A673 (cell line): ENCODE results near the gene COL28A1. TPM values are rescaled to one million over a fixed set of nuclear protein-coding genes. Genes with fewer than 3 reads are reported as not detected.

Experiments
- BruUV-seq: library from RNA; stranded (reverse); fragments of 400-500 nt; replicated peaks from 2 replicates; lab custom pipeline; 2021; lab: Mats Ljungman, UMichigan
- CTCF ChIA-PET: fragments of 300-600 bp; sonication (Branson Sonifier 250); formaldehyde crosslinking; loops from one replicate; lab custom pipeline; 2022; ENCODE audit warnings: antibody characterized with exemption; lab: Charles Lee
- POLR2A ChIA-PET: fragments of 300-600 bp; sonication (Branson Sonifier 250); formaldehyde crosslinking; loops from one replicate; lab custom pipeline; 2022; ENCODE audit warnings: antibody characterized with exemption; ENCODE audit not compliant: low non-redundant PET; lab: Charles Lee
- DNase-seq: peaks from one replicate; pipeline ENCODE4 v3.0.0-alpha.2; 2015; ENCODE audit warnings: low spot score
- H3K27ac ChIP-seq: fragments of 200-600 bp; sonication (generic); 2 replicates; pipeline ENCODE4 v1.5.1; 2016; ENCODE audit warnings: mixed run types, low read depth, mild to moderate bottlenecking, mixed read lengths, antibody characterized with exemption, low read length; ENCODE audit not compliant: poor library complexity, severe bottlenecking
- H3K27me3 ChIP-seq: fragments of 200-600 bp; sonication (generic); replicated peaks from 2 replicates; pipeline ENCODE4 v1.6.1; 2017; ENCODE audit warnings: mixed run types, low read depth, mild to moderate bottlenecking, mixed read lengths, antibody characterized with exemption, low read length; ENCODE audit not compliant: insufficient read depth, poor library complexity
- H3K36me3 ChIP-seq: fragments of 200-600 bp; sonication (generic); 2 replicates; pipeline ENCODE4 v1.6.1; 2016; ENCODE audit warnings: mixed run types, mild to moderate bottlenecking, mixed read lengths, antibody characterized with exemption, low read length; ENCODE audit not compliant: insufficient read depth, poor library complexity, severe bottlenecking
- H3K4me1 ChIP-seq: fragments of 200-600 bp; sonication (generic); 2 replicates; pipeline ENCODE4 v1.6.1; 2017; ENCODE audit warnings: mixed run types, mild to moderate bottlenecking, mixed read lengths, antibody characterized with exemption, low read length; ENCODE audit not compliant: insufficient read depth, poor library complexity, severe bottlenecking
- H3K4me3 ChIP-seq: fragments of 200-600 bp; sonication (generic); 2 replicates; pipeline ENCODE4 v1.5.1; 2016; ENCODE audit warnings: low read depth, mixed run types, mild to moderate bottlenecking, mixed read lengths, low read length; ENCODE audit not compliant: poor library complexity, severe bottlenecking
- H3K9me3 ChIP-seq: fragments of 200-600 bp; sonication (generic); 2 replicates; pipeline ENCODE4 v1.6.1; 2016; ENCODE audit warnings: mixed run types, low read depth, mild to moderate bottlenecking, mixed read lengths, antibody characterized with exemption, low read length; ENCODE audit not compliant: poor library complexity, severe bottlenecking
- EZH2 ChIP-seq: fragments of 200-600 bp; sonication (generic); IDR thresholded peaks from 2 replicates; pipeline ENCODE4 v1.6.1; 2017; ENCODE audit warnings: borderline replicate concordance, low read depth, mild to moderate bottlenecking, mixed read lengths, antibody characterized with exemption, low read length; ENCODE audit not compliant: poor library complexity, severe bottlenecking
- intact Hi-C: fragments of 100-400 bp; cut with micrococcal nuclease; formaldehyde crosslinking; loops from one replicate; pipeline ENCODE4 v1.10.0; 2022; ENCODE audit not compliant: unreplicated experiment
- total RNA-seq: library from RNA; stranded (reverse); gene quantifications from 2 replicates; pipeline ENCODE4 v1.2.3, GENCODE V29; 2021
- TF ChIP-seq, protein P1 (sequence below): fragments of 300-800, 200-600 bp; sonication (generic); conservative IDR thresholded peaks from 2 replicates; pipeline ENCODE4 v1.5.1; 2017; ENCODE audit warnings: low read depth, mild to moderate bottlenecking, antibody characterized with exemption, low read length, moderate library complexity, mixed read lengths

The COL28A1 gene
- total RNA-seq, 1 experiment from 2014 or later, result 0.34 TPM

DNA sequence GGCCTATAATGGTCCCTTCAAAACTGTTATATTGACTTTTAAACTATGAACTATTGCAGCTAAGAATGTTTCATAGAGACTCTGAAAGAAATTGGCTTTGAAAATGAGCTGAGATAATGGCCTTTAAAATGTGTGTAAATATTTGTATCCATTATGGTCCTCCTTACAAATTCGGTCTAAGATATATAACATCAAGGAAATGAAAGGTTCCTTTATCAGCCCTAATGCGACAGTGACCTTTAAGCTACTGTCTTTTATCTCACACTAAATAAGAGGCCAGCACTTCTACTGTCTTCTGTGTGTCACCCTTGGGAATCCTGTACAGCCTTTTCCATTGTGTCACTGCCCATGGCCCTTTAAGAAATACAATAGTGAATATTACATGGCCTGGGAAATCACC is 19.5 kb downstream of the COL28A1 start:
- Histone ChIP-seq H3K27ac (no peak overlapping the region), H3K4me1 (peaks cover 16% of the 10 kb centered on the region), H3K4me3 (no peak overlapping the region), H3K36me3 (no peaks in the 10 kb centered on the region), H3K9me3 (no peaks in the 10 kb centered on the region), H3K27me3 (no peaks in the 10 kb centered on the region)
- intact Hi-C loops, result no loop called here
- no peak for DNase-seq
- ChIA-PET CTCF (no interaction called here), POLR2A (no interaction called here)
- no peak for TF ChIP-seq EZH2
- TF ChIP-seq, protein P1, sequence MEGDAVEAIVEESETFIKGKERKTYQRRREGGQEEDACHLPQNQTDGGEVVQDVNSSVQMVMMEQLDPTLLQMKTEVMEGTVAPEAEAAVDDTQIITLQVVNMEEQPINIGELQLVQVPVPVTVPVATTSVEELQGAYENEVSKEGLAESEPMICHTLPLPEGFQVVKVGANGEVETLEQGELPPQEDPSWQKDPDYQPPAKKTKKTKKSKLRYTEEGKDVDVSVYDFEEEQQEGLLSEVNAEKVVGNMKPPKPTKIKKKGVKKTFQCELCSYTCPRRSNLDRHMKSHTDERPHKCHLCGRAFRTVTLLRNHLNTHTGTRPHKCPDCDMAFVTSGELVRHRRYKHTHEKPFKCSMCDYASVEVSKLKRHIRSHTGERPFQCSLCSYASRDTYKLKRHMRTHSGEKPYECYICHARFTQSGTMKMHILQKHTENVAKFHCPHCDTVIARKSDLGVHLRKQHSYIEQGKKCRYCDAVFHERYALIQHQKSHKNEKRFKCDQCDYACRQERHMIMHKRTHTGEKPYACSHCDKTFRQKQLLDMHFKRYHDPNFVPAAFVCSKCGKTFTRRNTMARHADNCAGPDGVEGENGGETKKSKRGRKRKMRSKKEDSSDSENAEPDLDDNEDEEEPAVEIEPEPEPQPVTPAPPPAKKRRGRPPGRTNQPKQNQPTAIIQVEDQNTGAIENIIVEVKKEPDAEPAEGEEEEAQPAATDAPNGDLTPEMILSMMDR, result no peak
- no TSS peak for BruUV-seq

DNA sequence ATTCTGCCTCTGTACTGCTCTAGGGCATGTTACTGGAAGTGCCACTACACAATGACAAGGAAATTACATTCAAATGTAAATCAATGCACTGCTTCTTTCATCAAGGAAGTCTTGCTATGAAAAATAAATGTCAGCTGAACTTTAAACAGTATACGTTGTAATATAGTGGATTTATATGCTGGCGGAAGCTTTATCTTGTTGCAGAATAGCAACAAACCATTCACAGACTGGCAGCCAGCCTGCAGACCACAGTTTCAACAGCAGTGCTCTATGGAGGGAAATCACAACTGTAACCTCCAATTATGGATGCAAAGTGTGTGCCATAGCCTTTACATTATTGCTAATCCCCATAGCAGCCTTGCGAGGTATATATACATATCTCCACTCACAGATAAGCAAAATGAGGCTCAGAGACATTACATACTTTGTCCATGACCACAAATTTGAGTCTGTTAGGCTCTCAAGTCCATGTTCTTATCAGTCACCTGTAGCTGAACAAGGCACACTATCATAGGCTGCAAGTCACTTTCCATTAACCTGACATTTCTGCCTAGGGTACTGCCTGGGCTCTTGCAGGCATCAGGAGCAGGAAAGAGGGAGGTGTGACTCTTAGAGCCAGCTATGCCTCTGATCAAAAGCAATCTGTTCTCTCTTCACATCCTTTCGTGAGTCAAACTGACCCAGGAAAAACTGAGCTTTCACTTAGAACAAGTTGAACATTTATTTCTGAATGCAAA is 22.6 kb downstream of the COL28A1 start:
- H3K4me1 ChIP-seq, result peaks cover 16% of the 10 kb centered on the region
- no peaks in the 10 kb centered on the region for H3K27me3 ChIP-seq
- peak; percentile 16 for DNase-seq
- POLR2A ChIA-PET, result no interaction called here
- TF ChIP-seq EZH2, result no peak
- TF ChIP-seq, protein P1, result no peak
- no TSS peak for BruUV-seq
- H3K4me3 ChIP-seq, result no peak overlapping the region
- H3K9me3 ChIP-seq, result no peaks in the 10 kb centered on the region
- intact Hi-C loops, result no loop called here
- H3K27ac ChIP-seq, result no peak overlapping the region
- CTCF ChIA-PET, result no interaction called here
- H3K36me3 ChIP-seq, result no peaks in the 10 kb centered on the region

DNA sequence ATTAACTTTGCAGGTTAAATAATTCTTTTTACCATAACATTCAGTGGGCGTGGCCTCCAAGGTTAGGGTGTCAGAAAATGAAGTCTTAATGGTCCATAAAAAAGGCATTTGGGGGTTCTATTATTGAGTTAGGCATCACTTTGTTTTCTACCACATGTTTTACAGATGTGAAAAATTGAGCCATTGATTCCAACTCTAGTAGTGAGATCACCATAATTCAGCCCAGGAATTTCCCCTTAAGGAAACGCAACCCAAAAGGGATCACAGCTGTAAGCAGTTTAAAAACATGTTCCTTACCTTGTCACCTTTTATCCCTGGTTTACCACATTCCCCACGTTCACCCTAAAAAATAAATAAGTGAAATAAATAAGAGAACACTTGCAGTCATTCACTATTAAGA is 24.9 kb downstream of the COL28A1 start:
- H3K36me3 ChIP-seq, result no peaks in the 10 kb centered on the region
- ChIA-PET POLR2A (no interaction called here), CTCF (no interaction called here)
- no peak overlapping the region for H3K27ac ChIP-seq
- no peak for DNase-seq
- intact Hi-C loops, result no loop called here
- BruUV-seq, result no TSS peak
- H3K4me1 ChIP-seq, result peaks cover 8% of the 10 kb centered on the region
- H3K9me3 ChIP-seq, result no peaks in the 10 kb centered on the region
- TF ChIP-seq EZH2, result no peak
- TF ChIP-seq, protein P1, result no peak
- peaks cover 7% of the 10 kb centered on the region for H3K27me3 ChIP-seq
- no peak overlapping the region for H3K4me3 ChIP-seq
